Brain pericyte (primary cell): ENCODE data around the gene DAPK3.
"Not testable (repeated sequence)": the region's sequence is repeated elsewhere in the genome, so short reads cannot be mapped to it uniquely, and the experiment has no call there.

Experiments used
- DNase-seq: peaks from one replicate; pipeline ENCODE4 v3.0.0-alpha.2; 2012; ENCODE audit warnings: low read depth, low spot score

Gene DAPK3

DNA sequence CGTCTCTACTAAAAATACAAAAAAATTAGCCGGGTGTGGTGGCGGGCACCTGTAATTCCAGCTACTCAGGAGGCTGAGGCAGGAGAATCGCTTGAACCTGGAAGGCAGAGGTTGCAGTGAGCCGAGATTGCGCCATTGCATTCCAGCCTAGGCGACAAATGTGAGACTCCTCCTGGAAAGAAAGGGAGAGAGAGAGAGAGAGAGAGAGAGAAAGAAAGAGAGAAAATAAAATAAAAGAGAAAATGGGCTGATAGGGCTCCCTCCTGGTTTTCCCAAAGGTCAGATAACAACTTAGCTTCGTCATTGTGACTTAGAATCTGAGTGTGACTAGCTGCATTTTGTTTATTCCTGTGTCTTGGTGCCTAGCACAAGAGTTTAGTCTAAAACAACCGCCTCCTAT, 34.5 kb upstream of the DAPK3 start:
- DNase-seq: not testable (repeated sequence)

DNA sequence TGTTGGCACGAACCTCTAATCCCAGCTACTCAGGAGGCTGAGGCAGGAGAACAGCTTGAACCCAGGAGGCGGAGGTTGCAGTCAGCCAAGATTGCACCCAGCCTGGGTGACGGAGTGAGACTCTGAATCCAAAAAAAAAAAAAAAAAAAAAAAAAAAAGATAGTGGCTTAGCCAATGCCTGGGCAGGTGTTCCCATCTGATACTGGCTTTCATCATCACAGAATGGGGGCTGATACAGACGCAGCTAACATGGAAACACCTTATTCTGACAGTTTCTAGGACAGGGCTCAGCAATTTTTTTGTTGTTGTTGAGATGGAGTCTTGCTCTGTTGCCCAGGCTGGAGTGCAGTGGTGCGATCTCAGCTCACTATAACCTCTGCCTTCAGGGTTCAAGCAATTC, 29.9 kb upstream of the DAPK3 start:
- DNase-seq: not testable (repeated sequence)

DNA sequence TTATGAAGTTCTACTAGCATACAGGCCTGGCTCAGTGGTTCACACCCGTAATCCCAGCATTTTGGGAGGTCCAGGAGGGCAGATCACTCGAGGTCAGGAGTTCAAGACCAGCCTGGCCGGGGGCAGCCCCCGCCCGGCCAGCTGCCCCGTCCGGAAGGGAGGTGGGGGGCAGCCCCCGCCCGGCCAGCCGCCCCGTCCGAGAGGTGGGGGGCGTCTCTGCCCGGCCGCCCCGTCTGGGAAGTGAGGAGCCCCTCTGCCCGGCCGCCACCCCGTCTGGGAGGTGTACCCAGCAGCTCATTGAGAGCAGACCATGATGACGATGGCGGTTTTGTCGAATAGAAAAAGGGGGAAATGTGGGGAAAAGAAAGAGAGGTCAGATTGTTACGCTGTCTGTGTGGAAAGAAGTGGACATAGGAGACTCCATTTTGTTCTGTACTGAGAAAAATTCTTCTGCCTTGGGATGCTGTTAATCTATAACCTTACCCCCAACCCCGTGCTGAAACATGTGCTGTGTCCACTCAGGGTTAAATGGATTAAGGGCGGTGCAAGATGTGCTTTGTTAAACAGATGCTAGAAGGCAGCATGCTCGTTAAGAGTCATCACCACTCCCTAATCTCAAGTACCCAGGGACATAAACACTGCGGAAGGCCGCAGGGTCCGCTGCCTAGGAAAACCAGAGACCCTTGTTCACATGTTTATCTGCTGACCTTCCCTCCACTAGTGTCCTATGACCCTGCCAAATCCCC, 27.9 kb upstream of the DAPK3 start:
- DNase-seq: not testable (repeated sequence)

DNA sequence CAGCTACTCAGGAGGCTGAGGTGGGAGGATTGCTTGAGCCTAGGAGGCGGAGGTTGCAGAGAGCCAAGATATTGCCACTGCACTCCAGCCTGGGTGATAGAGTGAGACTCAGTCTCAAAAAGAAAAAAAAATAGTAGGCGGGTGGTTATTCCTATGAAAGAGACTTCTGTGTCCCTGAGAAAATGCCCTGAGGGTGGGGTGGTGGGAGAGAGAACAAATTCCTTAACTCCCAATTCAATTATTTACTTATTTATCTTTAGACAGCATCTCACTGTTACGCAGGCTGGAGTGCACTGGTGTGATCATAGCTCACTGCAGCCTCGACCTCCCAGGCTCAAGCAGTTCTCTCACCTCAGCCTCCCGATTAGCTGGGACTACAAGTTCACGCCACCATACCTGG, 24.7 kb upstream of the DAPK3 start:
- no peak for DNase-seq

DNA sequence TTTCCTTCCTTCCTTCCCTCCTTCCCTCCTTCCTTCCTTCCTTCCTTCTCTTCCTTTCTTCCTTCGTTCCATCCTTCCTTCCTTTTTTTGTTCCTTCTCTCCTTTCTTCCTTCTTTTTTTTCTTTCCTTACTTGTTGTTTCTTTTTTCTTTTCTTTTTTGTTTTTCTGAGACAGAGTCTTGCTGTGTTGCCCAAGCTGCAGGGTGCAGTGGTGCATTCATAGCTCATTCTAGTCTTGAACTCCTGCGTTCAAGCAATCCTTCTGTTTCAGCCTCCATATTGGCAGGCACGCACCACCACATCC, 19.9 kb upstream of the DAPK3 start:
- DNase-seq: no peak

DNA sequence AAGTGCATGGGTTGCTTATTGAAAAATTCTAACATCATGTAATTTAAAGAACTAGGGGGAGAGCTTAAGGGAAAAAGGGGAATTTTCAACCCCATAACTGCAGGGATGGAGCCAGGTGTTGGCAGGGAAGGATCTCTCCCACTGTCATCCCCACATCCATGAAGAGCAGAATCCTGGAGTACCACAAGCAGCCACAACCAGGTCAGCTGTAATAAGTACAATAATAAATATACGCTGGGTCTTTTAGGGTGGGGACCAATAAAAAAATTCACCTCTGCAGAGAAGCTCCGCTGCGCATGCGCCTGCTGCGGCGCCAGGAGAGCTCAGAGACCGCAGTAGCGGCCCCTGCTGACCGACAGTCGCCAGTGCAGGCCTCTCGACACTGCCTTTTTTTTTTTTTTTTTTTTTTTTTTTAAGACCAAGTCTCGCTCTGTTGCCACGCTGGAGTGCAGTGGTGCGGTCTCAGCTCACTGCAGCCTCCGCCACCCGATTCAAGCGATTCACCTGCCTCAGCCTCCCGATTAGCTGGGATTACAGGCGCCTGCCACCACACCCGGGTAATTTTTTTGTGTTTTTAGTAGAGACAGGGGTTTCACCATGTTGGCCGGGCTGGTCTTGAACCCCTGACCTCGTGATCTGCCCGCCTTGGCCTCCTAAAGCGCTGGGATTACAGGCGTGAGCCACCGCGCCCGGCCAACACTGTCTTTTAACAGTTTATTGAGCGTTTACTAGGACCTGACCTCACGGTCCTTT, 16.9 kb upstream of the DAPK3 start:
- DNase-seq: no peak

DNA sequence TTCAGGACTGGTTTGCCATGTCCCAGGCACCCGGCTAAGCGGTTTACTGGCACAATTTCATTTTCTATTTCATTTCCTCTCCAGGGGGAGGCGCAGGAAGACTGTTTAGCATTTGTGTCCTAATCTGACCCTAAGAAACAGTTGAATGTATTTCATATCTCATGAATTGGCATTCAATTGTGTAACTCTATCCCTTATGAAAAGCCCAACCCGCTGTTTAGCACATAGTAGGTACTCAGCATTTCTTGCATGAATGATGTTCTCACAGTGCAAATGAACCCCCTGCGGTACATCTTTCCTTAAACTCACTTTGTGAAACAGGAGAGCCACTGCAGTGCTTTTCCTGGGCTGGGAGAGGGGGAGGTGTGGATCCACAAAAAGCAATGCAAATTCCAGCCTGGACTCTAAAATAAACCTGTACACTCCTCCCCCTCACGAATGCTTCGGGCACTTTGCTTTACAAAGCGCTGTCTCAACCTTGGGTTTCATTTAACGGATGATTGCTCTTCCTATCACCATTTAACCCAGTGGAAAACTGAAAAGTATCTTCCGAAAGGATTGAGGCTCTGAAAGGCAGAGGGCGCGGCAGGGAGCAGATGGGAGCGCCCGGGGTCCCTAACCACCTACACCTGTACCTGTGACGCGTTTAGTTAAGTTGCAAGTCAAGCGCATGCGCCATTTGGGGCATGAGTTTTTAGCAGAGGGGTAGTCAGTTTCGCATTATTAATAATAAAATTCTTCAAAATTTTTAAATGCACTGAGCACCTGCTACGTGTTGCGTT, 15.6 kb upstream of the DAPK3 start:
- DNase-seq: no peak

DNA sequence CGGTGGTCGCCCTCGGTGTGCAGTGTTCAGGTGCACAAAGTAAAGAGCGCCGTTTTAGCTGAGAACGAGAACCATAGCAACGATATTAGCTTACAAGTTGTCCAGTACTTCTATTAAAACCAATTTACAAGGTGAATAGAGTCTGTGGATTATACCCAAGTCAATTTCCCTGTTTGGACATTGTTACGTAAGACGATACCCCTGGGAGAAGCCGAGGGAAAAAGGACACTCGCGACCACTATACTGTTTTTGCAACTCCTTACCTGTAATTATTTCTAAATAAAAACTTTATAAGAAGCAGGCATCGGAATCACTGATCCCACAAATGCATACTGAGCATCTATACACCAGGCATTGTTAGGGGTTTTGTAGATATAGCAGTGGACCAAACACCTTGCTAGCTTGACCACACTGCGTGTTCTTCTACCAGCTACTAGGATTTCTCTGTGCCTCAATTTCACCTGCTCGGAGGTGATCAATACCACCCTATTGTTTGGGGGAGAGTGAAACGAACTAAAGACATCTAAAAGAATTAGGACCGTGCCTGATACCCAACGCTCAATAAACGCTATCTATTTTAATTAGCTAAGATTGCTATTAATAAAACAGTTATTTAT, 14.9 kb upstream of the DAPK3 start:
- DNase-seq: no peak

DNA sequence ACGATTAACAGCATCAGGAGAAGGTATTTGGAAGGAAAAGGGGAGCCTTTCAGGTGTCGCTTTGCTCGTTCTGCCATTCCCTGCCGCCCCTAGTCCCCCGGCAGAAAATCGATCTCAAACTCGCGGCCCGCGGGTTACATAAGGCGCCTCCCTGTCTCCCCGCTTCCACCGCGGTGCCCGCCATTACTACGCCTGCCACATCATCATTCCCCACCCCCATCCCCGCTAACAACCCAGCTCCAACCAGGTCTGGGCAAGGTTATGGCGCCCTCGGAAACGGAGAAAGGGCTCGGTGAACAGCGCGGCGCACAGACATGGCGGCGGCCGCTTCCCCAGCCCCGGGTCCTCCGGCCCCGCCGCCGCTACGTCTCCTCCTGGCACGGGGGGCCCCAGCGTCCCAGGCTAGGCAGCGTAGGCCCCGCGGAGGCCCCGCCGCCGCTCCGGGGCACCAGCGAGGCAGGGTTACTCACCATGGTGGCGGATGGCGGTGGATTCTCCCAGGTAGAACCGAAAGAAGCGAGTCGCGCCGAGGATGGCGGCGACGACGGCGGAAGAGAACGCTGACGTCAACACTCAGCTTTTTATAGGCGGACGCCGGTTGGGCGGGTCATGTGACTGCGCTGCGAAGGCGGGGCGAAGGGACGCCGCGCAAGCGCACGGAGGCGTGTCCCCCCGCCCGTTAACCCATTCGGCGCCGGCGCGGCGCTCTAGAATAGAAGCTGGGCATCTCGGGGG, 14.2 kb upstream of the DAPK3 start, which contains the start of gene EEF2:
TSS of gene EEF2 (minus strand) at position 556 of the 735 bp plus-strand sequence. CDS start at position 473, 83 bp downstream.
- peak; percentile 76 for DNase-seq

DNA sequence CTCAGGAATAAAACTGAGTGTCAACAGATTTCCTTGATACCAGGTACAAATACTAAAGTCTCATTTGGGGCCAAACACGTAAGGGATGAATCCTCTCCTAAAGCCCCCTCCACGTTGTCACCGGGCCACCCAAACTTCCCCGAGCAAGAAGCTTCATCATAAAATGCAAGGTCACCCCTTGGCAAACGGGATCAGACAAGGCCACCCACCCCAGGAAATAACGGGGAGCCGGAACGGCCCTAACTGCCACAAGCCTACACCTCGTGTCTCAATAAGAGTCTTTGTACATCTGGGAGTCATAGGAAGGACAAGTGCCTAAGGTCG, 13.6 kb upstream of the DAPK3 start:
- DNase-seq: no peak

DNA sequence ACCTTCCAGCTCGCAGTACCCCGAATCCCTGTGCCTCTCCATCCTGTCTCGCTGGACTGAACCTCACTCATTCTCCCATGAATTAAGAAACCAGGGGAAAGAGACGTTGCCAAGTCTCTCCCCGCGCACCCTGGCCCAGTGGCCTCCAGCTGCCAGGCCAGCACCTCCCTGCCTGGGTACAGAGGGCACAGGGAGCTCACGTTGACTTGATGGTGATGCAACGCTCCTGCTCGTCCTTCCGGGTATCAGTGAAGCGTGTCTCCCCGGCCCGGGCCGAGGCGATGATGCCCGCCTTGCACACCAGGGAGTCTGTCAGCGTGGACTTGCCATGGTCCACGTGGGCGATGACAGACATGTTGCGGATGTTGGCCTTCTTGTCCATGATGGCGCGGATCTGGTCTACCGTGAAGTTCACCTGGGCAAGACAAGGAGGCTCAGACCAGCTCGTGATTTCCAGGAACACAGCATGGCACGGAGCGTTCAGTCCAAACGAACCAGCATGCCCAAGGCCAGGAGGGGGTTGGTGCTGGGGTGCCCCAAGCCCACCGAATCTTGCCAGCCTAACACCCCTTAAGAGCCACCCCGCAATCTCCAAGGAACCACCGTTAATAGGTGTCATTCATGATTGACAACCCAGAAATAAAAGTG, 13.2 kb upstream of the DAPK3 start:
- DNase-seq: no peak

DNA sequence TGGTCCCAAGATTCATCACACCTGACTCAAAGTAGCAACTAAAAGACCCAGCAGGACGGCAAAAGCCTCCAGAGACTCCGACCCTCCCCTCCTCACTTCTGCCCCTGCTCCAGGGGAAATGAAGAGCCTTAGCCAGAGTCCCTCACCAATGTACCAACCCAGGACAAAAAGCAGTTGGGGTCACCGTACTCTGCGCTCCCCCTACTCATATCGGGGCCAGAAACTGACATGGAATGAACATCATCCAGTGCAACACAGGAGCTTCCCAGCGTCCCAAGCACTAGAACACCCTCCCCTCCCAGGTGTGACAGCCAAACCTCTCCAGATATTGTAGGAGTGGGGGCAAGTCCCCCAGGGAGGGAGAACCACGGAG, 12.6 kb upstream of the DAPK3 start:
- no peak for DNase-seq

DNA sequence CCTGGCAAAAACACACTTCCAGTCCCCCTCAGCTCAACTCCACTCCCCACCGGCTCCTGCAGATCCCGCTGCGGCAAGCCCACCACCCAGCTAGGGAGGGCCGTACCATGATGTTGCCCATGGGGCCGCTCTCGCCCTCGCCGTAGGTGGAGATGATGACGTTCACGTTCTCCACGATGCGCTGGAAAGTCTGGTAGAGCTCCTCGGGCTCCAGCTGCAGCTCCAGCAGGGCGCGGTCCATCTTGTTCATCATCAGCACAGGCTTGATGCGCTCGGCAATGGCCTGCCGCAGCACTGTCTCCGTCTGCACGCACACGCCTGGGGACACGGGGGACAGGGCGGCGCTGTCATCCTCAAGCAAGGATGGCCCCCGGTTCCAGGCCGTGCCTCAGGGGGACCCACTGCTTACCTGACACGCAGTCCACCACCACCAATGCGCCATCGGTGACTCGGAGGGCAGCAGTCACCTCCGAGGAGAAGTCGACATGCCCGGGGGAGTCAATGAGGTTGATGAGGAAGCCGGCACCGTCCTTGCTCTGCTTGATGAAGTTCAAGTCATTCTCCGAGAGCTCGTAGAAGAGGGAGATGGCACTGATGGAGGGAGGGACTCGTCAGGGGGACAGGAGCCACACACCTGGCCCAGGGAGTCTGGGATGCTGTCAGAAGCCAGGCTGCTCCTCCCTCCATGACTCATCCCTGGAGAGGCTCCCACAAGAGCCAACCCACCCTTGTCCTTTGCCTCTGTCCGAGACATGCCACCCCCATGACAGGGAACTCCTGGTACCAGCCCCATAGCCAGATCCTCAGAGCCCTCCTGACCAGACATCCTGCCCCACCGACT, 12.0 kb upstream of the DAPK3 start:
- no peak for DNase-seq

DNA sequence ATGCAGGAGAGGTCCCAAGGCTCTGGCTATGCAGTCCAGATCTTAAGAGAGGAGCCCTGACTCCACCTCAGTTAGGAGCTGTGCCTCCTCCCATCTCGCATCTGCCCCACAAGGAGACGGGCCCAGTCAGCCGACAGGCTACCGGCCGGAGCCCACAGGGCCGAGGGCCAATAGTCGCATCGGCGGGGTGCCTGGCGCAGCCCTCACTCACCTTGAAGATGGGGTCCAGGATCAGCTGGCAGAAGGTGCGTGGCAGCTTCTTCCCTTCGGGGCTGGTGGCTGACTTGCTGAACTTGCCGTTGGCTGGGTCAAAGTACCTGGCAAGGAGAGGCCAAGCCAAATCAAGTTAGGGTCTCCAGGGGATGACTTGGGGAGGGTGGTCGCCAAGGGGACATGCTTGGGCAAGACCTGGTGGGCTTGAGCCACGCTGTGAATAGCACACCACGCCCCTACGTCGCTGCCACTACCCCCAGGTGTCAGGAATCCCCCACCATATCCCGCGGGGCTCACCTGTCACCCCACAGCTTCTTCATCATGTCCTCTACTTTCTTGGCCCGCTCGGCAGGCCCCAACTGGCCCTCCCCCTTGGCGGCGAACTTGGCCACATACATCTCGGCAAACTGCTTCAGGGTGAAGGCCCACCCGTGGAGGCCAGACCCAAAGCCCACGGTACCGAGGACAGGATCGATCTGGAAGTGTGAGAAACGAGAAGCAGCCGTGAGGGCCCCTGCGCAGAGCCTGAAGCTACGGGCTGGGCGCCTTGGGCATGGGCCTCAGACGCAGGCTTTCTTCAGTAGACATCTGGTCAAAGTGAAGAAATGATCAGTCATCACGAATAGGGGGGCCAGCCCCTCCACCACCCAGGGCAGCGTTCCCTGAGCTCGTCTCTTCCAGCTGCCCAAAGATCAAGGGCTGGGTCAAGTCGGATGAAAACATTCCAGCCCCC, 11.1 kb upstream of the DAPK3 start:
- DNase-seq: no peak

DNA sequence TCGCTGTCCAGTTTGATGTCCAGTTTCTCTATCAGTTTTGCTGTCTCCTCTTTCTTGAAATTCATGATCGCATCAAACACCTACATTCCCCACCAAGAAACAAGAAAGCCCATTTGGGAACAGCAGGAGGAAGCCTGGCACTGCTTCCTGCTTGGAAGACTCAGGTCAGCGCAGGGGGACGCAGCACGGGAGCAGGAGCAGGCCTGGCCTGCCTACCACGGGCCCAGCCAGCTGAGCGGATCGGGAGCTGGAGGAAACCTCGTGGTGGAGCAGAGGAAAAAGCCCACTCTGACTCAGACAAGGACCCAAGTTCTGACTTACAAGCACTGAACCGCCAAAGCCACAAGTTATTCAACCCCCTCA, 10.5 kb upstream of the DAPK3 start:
- no peak for DNase-seq

DNA sequence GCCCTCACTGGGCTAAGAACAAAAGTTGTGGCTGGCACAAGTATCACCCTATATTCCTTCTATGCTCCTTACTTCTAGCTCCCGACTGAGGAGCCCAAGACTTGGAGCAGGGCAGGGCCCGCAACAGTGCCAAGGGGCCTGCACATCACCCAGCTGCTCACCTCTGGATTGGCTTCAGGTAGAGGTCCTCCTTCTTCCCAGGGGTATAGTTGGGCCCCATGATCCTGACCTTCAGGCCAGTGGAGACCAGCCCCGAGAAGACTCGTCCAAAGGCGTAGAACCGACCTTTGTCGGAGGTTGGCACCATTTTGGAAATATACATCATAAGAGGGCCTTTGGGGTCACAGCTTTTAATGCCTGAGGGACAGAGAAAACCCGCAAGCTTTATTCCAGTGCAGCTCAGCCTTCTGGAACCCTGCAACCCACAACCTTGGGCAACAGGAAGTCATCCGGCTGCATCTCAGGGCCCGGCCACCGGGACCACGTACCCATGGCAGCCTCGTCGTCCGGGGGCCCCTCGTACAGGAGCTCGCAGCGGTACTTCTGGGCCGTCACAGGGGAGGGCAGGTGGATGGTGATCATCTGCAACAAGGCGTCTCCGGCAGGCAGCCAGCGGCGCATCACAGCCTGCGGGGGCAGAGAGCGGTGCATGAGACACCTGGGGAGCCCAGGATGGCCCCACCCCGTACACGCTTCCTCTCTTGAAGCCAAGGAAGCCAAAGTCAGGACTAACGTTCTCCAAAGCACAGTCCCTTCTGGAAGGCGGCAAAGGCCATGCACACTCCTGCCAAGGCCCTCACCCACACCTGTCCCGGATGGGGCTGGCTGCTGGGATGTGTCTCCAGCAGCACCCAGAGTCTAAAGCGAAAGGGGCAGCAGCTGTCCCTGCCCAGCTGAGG, 9.7 kb upstream of the DAPK3 start:
- DNase-seq: no peak

DNA sequence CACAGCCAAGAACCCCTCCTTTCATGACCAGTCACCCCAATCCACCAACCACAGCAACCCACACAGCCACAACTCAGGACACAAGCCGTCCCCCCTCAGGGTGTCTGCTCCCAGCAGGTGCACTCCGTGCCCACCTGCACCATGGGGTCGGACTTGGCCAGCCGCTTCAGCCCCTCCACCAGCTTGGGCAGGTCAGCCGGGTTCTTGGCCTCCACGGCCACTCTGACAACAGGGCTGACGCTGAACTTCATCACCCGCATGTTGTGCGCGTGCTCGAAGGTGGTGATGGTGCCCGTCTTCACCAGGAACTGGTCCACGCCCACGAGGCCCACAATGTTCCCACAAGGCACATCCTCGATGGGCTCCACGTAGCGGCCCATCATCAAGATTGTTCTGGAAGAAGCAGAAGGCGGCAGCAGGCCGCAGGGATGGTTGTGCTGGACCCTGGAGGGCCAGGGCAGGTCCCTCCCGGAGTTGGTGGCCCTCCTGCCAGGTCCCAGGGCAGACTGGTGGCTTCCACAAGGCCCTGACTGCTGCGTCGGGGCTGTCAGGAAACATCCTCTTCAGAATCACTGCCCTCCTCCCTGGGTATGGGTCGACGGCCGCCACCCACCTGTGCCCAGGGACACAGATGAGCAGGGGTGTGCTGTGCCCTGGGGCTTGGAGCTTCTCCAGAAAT, 8.9 kb upstream of the DAPK3 start:
- no peak for DNase-seq

DNA sequence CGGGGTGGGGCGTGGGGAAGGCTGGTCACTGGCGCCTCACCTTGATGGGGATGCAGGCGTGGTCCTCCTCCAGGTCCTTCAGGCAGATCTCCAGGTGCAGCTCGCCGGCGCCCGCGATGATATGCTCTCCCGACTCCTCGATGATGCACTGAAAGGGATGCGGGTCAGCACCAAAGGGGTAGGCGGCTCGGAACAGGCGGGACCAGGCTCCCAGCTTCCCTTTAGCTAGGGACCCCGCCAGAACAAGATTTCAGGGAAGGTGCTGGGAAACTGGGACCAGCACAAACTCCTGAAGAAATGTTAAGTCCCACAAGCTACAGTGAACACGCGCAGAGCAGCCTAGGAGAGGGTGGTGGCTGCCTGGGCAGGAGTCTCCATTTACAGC, 8.4 kb upstream of the DAPK3 start:
- no peak for DNase-seq
